ENCODE results near the gene PIEZO2. TPM values are rescaled to one million over a fixed set of nuclear protein-coding genes. Genes with fewer than 3 reads are reported as not detected.
"Not testable (repeated sequence)": the region's sequence is repeated elsewhere in the genome, so short reads cannot be mapped to it uniquely, and the experiment has no call there.

Gene PIEZO2
- total RNA-seq, 8 experiments from 2014 or later = 1.9 to 73.5 (median 2.8) TPM

- 21 to 100% (median 81%) methylated on average over 1 to 7 of the region's 7 CpGs for WGBS, 10 experiments
- H3K27ac ChIP-seq = no peak overlapping the region
- H3K4me3 ChIP-seq = no peak overlapping the region
- H3K4me1 ChIP-seq (replicated peaks in 1 of 2) = peaks cover 0 to 14% of the 10 kb centered on the region in 2 donors
- ATAC-seq (replicated peaks in 6 of 8) = no peak
- in situ Hi-C loops (cut with MboI; ENCODE audit: low pct_unique_long_range_greater_than_20kb in 2 of 9, low sequenced_read_pairs in 9 of 9, unreplicated experiment in 9 of 9) = no loop called here
These were observed 213.8 kb downstream of the PIEZO2 start for GRCh38 chr18:10935588-10935987.

- in situ Hi-C loops (cut with MboI; ENCODE audit: low pct_unique_long_range_greater_than_20kb in 2 of 9, low sequenced_read_pairs in 9 of 9, unreplicated experiment in 9 of 9); H3K4me3 ChIP-seq; H3K27ac ChIP-seq; ATAC-seq (replicated peaks in 6 of 8): not testable (repeated sequence)
- peaks cover 0 to 14% of the 10 kb centered on the region in 2 donors for H3K4me1 ChIP-seq (replicated peaks in 1 of 2)
- 20 to 100% (median 68%) methylated on average over 1 to 3 of the region's 3 CpGs; no CpG with 5 or more reads in 5 of the 10 experiments for WGBS, 10 experiments
These were observed 215.7 kb downstream of the PIEZO2 start for GRCh38 chr18:10933648-10934047.

- in situ Hi-C loops (cut with MboI; ENCODE audit: low pct_unique_long_range_greater_than_20kb in 2 of 9, low sequenced_read_pairs in 9 of 9, unreplicated experiment in 9 of 9) = no loop called here
- H3K4me1 ChIP-seq (replicated peaks in 1 of 2) = peaks cover 14 to 24% of the 10 kb centered on the region in 2 donors
- 19 to 100% (median 56%) methylated on average over 1 to 2 of the region's 2 CpGs; no CpG with 5 or more reads in 5 of the 10 experiments for WGBS, 10 experiments
- no peak overlapping the region for H3K27ac ChIP-seq
- no peak overlapping the region for H3K4me3 ChIP-seq
- no peak for ATAC-seq (replicated peaks in 6 of 8)
These were observed 219.3 kb downstream of the PIEZO2 start for GRCh38 chr18:10930076-10930475.

- in situ Hi-C loops (cut with MboI; ENCODE audit: low pct_unique_long_range_greater_than_20kb in 2 of 9, low sequenced_read_pairs in 9 of 9, unreplicated experiment in 9 of 9) = no loop called here
- no peak for ATAC-seq (replicated peaks in 6 of 8)
- no peak overlapping the region for H3K4me3 ChIP-seq
- WGBS, 10 experiments = 54 to 90% (median 81%) methylated on average over 1 to 7 of the region's 7 CpGs
- peaks cover 14 to 24% of the 10 kb centered on the region in 2 donors for H3K4me1 ChIP-seq (replicated peaks in 1 of 2)
- no peak overlapping the region for H3K27ac ChIP-seq
These were observed 220.5 kb downstream of the PIEZO2 start for GRCh38 chr18:10928772-10929373.

- no peak for ATAC-seq (replicated peaks in 6 of 8)
- peaks cover 14 to 24% of the 10 kb centered on the region in 2 donors for H3K4me1 ChIP-seq (replicated peaks in 1 of 2)
- WGBS, 10 experiments = 20 to 93% (median 67%) methylated on average over 1 to 7 of the region's 8 CpGs
- H3K4me3 ChIP-seq = no peak overlapping the region
- no peak overlapping the region for H3K27ac ChIP-seq
- in situ Hi-C loops (cut with MboI; ENCODE audit: low pct_unique_long_range_greater_than_20kb in 2 of 9, low sequenced_read_pairs in 9 of 9, unreplicated experiment in 9 of 9) = no loop called here
These were observed 221.2 kb downstream of the PIEZO2 start for GRCh38 chr18:10928011-10928771.

- H3K4me1 ChIP-seq (replicated peaks in 1 of 2) = peaks cover 14 to 27% of the 10 kb centered on the region in 2 donors
- in situ Hi-C loops (cut with MboI; ENCODE audit: low pct_unique_long_range_greater_than_20kb in 2 of 9, low sequenced_read_pairs in 9 of 9, unreplicated experiment in 9 of 9) = no loop called here
- peak in 6 of 8 experiments; percentile 25 to 74 (median 53) for ATAC-seq (replicated peaks in 6 of 8)
- H3K4me3 ChIP-seq = no peak overlapping the region
- WGBS, 10 experiments = 2 to 93% (median 69%) methylated on average over 1 to 11 of the region's 12 CpGs
- no peak overlapping the region for H3K27ac ChIP-seq
These were observed 221.9 kb downstream of the PIEZO2 start for GRCh38 chr18:10927286-10927992.

GRCh38 chr18:10926621-10927161 lies 222.7 kb downstream of the PIEZO2 start:
- in situ Hi-C loops (cut with MboI; ENCODE audit: low pct_unique_long_range_greater_than_20kb in 2 of 9, low sequenced_read_pairs in 9 of 9, unreplicated experiment in 9 of 9) = no loop called here
- Histone ChIP-seq H3K27ac (no peak overlapping the region), H3K4me1 (replicated peaks in 1 of 2) (peaks cover 14 to 27% of the 10 kb centered on the region in 2 donors), H3K4me3 (no peak overlapping the region)
- 0 to 92% (median 69%) methylated on average over 4 to 12 of the region's 13 CpGs for WGBS, 10 experiments
- ATAC-seq (replicated peaks in 6 of 8) = peak in 7 of 8 experiments; percentile 32 to 54 (median 39)

- ATAC-seq (replicated peaks in 6 of 8) = no peak
- H3K27ac ChIP-seq = no peak overlapping the region
- in situ Hi-C loops (cut with MboI; ENCODE audit: low pct_unique_long_range_greater_than_20kb in 2 of 9, low sequenced_read_pairs in 9 of 9, unreplicated experiment in 9 of 9) = no loop called here
- WGBS, 10 experiments = 69 to 100% (median 87%) methylated on average over 1 to 4 of the region's 4 CpGs; no CpG with 5 or more reads in 1 of the 10 experiments
- H3K4me1 ChIP-seq (replicated peaks in 1 of 2) = peaks cover 14 to 27% of the 10 kb centered on the region in 2 donors
- no peak overlapping the region for H3K4me3 ChIP-seq
These were observed 225.1 kb downstream of the PIEZO2 start for GRCh38 chr18:10924290-10924689.

- Histone ChIP-seq H3K4me1 (replicated peaks in 1 of 2) (peaks cover 14 to 27% of the 10 kb centered on the region in 2 donors), H3K27ac (no peak overlapping the region), H3K4me3 (no peak overlapping the region)
- in situ Hi-C loops (cut with MboI; ENCODE audit: low pct_unique_long_range_greater_than_20kb in 2 of 9, low sequenced_read_pairs in 9 of 9, unreplicated experiment in 9 of 9) = no loop called here
- peak in 2 of 8 experiments; percentile 4 to 10 for ATAC-seq (replicated peaks in 6 of 8)
- WGBS, 10 experiments = 25 to 100% (median 77%) methylated on average over 1 of the region's 1 CpG; no CpG with 5 or more reads in 4 of the 10 experiments
These were observed 225.8 kb downstream of the PIEZO2 start for GRCh38 chr18:10923551-10924070.

GRCh38 chr18:10923141-10923540 lies 226.2 kb downstream of the PIEZO2 start:
- Histone ChIP-seq H3K27ac (no peak overlapping the region), H3K4me3 (no peak overlapping the region), H3K4me1 (replicated peaks in 1 of 2) (peaks cover 14 to 23% of the 10 kb centered on the region in 2 donors)
- WGBS, 10 experiments = 35 to 94% (median 71%) methylated on average over 2 to 4 of the region's 4 CpGs; no CpG with 5 or more reads in 2 of the 10 experiments
- in situ Hi-C loops (cut with MboI; ENCODE audit: low pct_unique_long_range_greater_than_20kb in 2 of 9, low sequenced_read_pairs in 9 of 9, unreplicated experiment in 9 of 9) = no loop called here
- ATAC-seq (replicated peaks in 6 of 8) = peak in 3 of 8 experiments; percentile 14 to 41 (median 36)

GRCh38 chr18:10922712-10923111 lies 226.7 kb downstream of the PIEZO2 start:
- H3K27ac ChIP-seq; ATAC-seq (replicated peaks in 6 of 8); H3K4me3 ChIP-seq; in situ Hi-C loops (cut with MboI; ENCODE audit: low pct_unique_long_range_greater_than_20kb in 2 of 9, low sequenced_read_pairs in 9 of 9, unreplicated experiment in 9 of 9): not testable (repeated sequence)
- 100% methylated on average over 1 of the region's 1 CpG; no CpG with 5 or more reads in 7 of the 10 experiments for WGBS, 10 experiments
- H3K4me1 ChIP-seq (replicated peaks in 1 of 2) = peaks cover 10 to 18% of the 10 kb centered on the region in 2 donors

GRCh38 chr18:10920309-10920708 lies 229.1 kb downstream of the PIEZO2 start:
- 58 to 100% (median 89%) methylated on average over 2 to 6 of the region's 6 CpGs; no CpG with 5 or more reads in 2 of the 10 experiments for WGBS, 10 experiments
- H3K27ac ChIP-seq; in situ Hi-C loops (cut with MboI; ENCODE audit: low pct_unique_long_range_greater_than_20kb in 2 of 9, low sequenced_read_pairs in 9 of 9, unreplicated experiment in 9 of 9); H3K4me3 ChIP-seq; H3K4me1 ChIP-seq (replicated peaks in 1 of 2); ATAC-seq (replicated peaks in 6 of 8): not testable (repeated sequence)
